ENCODE measurements around the gene PSTPIP2. TPM values are rescaled to one million over a fixed set of nuclear protein-coding genes. Genes with fewer than 3 reads are reported as not detected.

The PSTPIP2 gene
- total and polyA plus RNA-seq, 2 of the 13 experiments (the other 11 are each of a cell fraction or from before 2014, with no cell fraction given) = 0.25 to 0.27 TPM

GRCh38 chr18:46098616-46098933 is 26.5 kb upstream of the PSTPIP2 start:
- peak overlapping the region; percentile 91 to 98 (median 95) for H3K4me3 ChIP-seq (replicated peaks in 1 of 3; ENCODE audit: insufficient read depth in 1 of 3, low read depth in 2 of 3, low read length in 3 of 3)
- ChIA-PET CTCF (ENCODE audit: low intra/inter-chr PET ratio, low total read pairs) (no interaction called here), POLR2A (interaction anchor here (0.6 to 2.0 kb wide), 7 partner anchors 16 to 819 kb away, joined by 3 to 15 read pairs (median 3); partner anchors contain the start of genes KATNAL2 and PIAS2)
- no peaks in the 10 kb centered on the region; a peak in 1 of 5 replicates for H3K27me3 ChIP-seq (ENCODE audit: control insufficient read depth in 1 of 2, insufficient read depth in 2 of 2, low read length in 2 of 2)
- no peaks in the 10 kb centered on the region for H3K9me3 ChIP-seq (ENCODE audit: low read length)
- peaks cover 36% of the 10 kb centered on the region for H3K4me1 ChIP-seq (ENCODE audit: insufficient read depth, low read length)
- peaks cover 0 to 13% of the 10 kb centered on the region in 2 experiments; a peak in 4 of 5 replicates for H3K36me3 ChIP-seq (replicated peaks in 1 of 2; ENCODE audit: control insufficient read depth in 1 of 2, insufficient read depth in 2 of 2, low read length in 2 of 2)
- peak overlapping the region; percentile 94 for H3K27ac ChIP-seq (ENCODE audit: extremely low read length, insufficient read depth, low read length)
- FAIRE-seq = no peak
- peak overlapping the region; percentile 87 for H2AFZ ChIP-seq (ENCODE audit: low read length)
- H3K9ac ChIP-seq (ENCODE audit: insufficient read depth, low read depth, low read length) = peak overlapping the region; percentile 96
- H3K4me2 ChIP-seq (ENCODE audit: low read depth, low read length) = peak overlapping the region; percentile 79
- intact Hi-C loops (cut with micrococcal nuclease; ENCODE audit: unreplicated experiment) (no loop called here), in situ Hi-C loops (cut with HindIII; ENCODE audit: extremely low pct_ligation_motif_present, low pct_unique_long_range_greater_than_20kb) (no loop called here)
- ATAC-seq = no peak
- H4K20me1 ChIP-seq (ENCODE audit: insufficient read depth, low read length) = peaks cover 17% of the 10 kb centered on the region; the same call in 1 of the 2 replicates
- TSS peak; percentile 96 for BruUV-seq (replicated peaks)
- H3K79me2 ChIP-seq (ENCODE audit: insufficient read depth, low read length) = peaks cover 43% of the 10 kb centered on the region
- no peak for DNase-seq (ENCODE audit: low spot score)
- WGBS (ENCODE audit: low lambda C conversion rate) = 2% methylated on average over 12 of the region's 16 CpGs
- TF ChIP-seq HINFP (CRISPR knock-in tag; IDR thresholded peaks at IDR 0.05; ENCODE audit: low read depth) = no peak
- no peak for TF ChIP-seq RNF2 (conservative IDR thresholded peaks at IDR 0.05; ENCODE audit: low read depth)
- 0 out of 2 replicates have a peak, but pooled peaks have one; percentile 9 for TF ChIP-seq ZNF292 (CRISPR knock-in tag; IDR thresholded peaks at IDR 0.05; ENCODE audit: borderline replicate concordance, low read depth)
- no peak for TF ChIP-seq MTF2 (CRISPR knock-in tag; IDR thresholded peaks at IDR 0.05; ENCODE audit: borderline replicate concordance)
- TF ChIP-seq NFKB2 (CRISPR knock-in tag; IDR thresholded peaks at IDR 0.05; ENCODE audit: borderline replicate concordance) = no peak
- no peak for TF ChIP-seq ZNF329 (CRISPR knock-in tag; IDR thresholded peaks at IDR 0.05; ENCODE audit: low read depth)
- TF ChIP-seq SMARCC2 (IDR thresholded peaks at IDR 0.05) = no peak
- TF ChIP-seq PAWR (CRISPR knock-in tag; IDR thresholded peaks at IDR 0.05; ENCODE audit: borderline replicate concordance) = no peak
- no peak for TF ChIP-seq CENPT (CRISPR knock-in tag; IDR thresholded peaks at IDR 0.05; ENCODE audit: low read depth)
- TF ChIP-seq ZBTB7A (CRISPR knock-in tag; IDR thresholded peaks at IDR 0.05) = no peak
- no peak for TF ChIP-seq USF2 (IDR thresholded peaks at IDR 0.05; ENCODE audit: low read depth, low read length)
- peak; percentile 36; the same call in 1 of the 2 replicates for TF ChIP-seq USF2 (CRISPR knock-in tag; IDR thresholded peaks at IDR 0.05; ENCODE audit: borderline replicate concordance)
- TF ChIP-seq ZSCAN5A (CRISPR knock-in tag; IDR thresholded peaks at IDR 0.05; ENCODE audit: borderline replicate concordance) = peak; percentile 45; the same call in 1 of the 2 replicates
- TF ChIP-seq HMG20B (CRISPR knock-in tag; conservative IDR thresholded peaks at IDR 0.05) = no peak
- TF ChIP-seq ERF (CRISPR knock-in tag; IDR thresholded peaks at IDR 0.05) = no peak
- no peak for TF ChIP-seq GTF2F1 (IDR thresholded peaks at IDR 0.05; ENCODE audit: low read length)
- no peak for TF ChIP-seq FLYWCH1 (CRISPR knock-in tag; IDR thresholded peaks at IDR 0.05)
- TF ChIP-seq ZNF773 (CRISPR knock-in tag; IDR thresholded peaks at IDR 0.05; ENCODE audit: borderline replicate concordance) = 0 out of 2 replicates have a peak, but pooled peaks have one; percentile 31
- no peak for TF ChIP-seq ZNF772 (CRISPR knock-in tag; IDR thresholded peaks at IDR 0.05)
- no peak for TF ChIP-seq ZNF691 (CRISPR knock-in tag; IDR thresholded peaks at IDR 0.05; ENCODE audit: borderline replicate concordance, low read depth)
- no peak for TF ChIP-seq TCF7L2 (IDR thresholded peaks at IDR 0.05; ENCODE audit: low read depth, low read length)

Data from HepG2 (cell line).